ENCODE measurements around the gene CAPN3.

GRCh38 chr15:42404461-42405235, 45.3 kb downstream of the CAPN3 start:
- TF ChIP-seq CTCF (conservative IDR thresholded peaks at IDR 0.05) (no peak), ZFX (IDR thresholded peaks at IDR 0.05) (no peak)

All from C4-2B (cell line).